ENCODE results near the gene MAGOHB. TPM values are rescaled to one million over a fixed set of nuclear protein-coding genes. Genes with fewer than 3 reads are reported as not detected.
A peak's percentile ranks its signal among the peaks of the same experiment; 100 is the strongest.

The MAGOHB gene
- total and polyA plus RNA-seq, 2 of the 13 experiments (the other 11 are each of a cell fraction or from before 2014, with no cell fraction given), result 7.0 to 49.8 TPM

- TF ChIP-seq ZNF776 (CRISPR knock-in tag; IDR thresholded peaks at IDR 0.05) (no peak), NPAS2 (CRISPR knock-in tag; IDR thresholded peaks at IDR 0.05; ENCODE audit: borderline replicate concordance) (no peak), POGK (CRISPR knock-in tag; conservative IDR thresholded peaks at IDR 0.05) (0 out of 2 replicates have a peak, but pooled peaks have one; percentile 71), CHCHD3 (CRISPR knock-in tag; IDR thresholded peaks at IDR 0.05) (no peak), ZNF747 (CRISPR knock-in tag; IDR thresholded peaks at IDR 0.05; ENCODE audit: borderline replicate concordance) (peak; percentile 64; the same call in 1 of the 2 replicates), AGO1 (IDR thresholded peaks at IDR 0.05; ENCODE audit: low read depth, low read length, poor library complexity, severe bottlenecking) (peak; percentile 64), SMYD3 (CRISPR knock-in tag; IDR thresholded peaks at IDR 0.05) (no peak), ZNF18 (CRISPR knock-in tag; IDR thresholded peaks at IDR 0.05; ENCODE audit: insufficient replicate concordance) (no peak), UBTF (CRISPR knock-in tag; IDR thresholded peaks at IDR 0.05) (peak; percentile 52; the same call in 1 of the 2 replicates), ATF1 (CRISPR knock-in tag; IDR thresholded peaks at IDR 0.05) (peak; percentile 100), ZNF441 (CRISPR knock-in tag; IDR thresholded peaks at IDR 0.05; ENCODE audit: borderline replicate concordance) (peak; percentile 73; the same call in 1 of the 2 replicates), ZNF326 (CRISPR knock-in tag; IDR thresholded peaks at IDR 0.05; ENCODE audit: borderline replicate concordance) (no peak), ELF1 (CRISPR knock-in tag; IDR thresholded peaks at IDR 0.05) (peak; percentile 95)
- TF ChIP-seq, protein P1, sequence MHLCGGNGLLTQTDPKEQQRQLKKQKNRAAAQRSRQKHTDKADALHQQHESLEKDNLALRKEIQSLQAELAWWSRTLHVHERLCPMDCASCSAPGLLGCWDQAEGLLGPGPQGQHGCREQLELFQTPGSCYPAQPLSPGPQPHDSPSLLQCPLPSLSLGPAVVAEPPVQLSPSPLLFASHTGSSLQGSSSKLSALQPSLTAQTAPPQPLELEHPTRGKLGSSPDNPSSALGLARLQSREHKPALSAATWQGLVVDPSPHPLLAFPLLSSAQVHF (CRISPR knock-in tag; IDR thresholded peaks at IDR 0.05), result 0 out of 2 replicates have a peak, but pooled peaks have one; percentile 43
- TF ChIP-seq, protein P2, sequence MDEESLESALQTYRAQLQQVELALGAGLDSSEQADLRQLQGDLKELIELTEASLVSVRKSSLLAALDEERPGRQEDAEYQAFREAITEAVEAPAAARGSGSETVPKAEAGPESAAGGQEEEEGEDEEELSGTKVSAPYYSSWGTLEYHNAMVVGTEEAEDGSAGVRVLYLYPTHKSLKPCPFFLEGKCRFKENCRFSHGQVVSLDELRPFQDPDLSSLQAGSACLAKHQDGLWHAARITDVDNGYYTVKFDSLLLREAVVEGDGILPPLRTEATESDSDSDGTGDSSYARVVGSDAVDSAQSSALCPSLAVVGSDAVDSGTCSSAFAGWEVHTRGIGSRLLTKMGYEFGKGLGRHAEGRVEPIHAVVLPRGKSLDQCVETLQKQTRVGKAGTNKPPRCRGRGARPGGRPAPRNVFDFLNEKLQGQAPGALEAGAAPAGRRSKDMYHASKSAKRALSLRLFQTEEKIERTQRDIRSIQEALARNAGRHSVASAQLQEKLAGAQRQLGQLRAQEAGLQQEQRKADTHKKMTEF (CRISPR knock-in tag; IDR thresholded peaks at IDR 0.05), result peak; percentile 80; the same call in 1 of the 2 replicates
- TF ChIP-seq, protein P3, sequence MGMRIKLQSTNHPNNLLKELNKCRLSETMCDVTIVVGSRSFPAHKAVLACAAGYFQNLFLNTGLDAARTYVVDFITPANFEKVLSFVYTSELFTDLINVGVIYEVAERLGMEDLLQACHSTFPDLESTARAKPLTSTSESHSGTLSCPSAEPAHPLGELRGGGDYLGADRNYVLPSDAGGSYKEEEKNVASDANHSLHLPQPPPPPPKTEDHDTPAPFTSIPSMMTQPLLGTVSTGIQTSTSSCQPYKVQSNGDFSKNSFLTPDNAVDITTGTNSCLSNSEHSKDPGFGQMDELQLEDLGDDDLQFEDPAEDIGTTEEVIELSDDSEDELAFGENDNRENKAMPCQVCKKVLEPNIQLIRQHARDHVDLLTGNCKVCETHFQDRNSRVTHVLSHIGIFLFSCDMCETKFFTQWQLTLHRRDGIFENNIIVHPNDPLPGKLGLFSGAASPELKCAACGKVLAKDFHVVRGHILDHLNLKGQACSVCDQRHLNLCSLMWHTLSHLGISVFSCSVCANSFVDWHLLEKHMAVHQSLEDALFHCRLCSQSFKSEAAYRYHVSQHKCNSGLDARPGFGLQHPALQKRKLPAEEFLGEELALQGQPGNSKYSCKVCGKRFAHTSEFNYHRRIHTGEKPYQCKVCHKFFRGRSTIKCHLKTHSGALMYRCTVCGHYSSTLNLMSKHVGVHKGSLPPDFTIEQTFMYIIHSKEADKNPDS (CRISPR knock-in tag; IDR thresholded peaks at IDR 0.05), result no peak
Measured at GRCh38 chr12:10613349-10614055, at the start of gene MAGOHB (continued).

Measured in HepG2 (cell line).